Measurements from ENCODE around the gene NMNAT2. TPM values are rescaled to one million over a fixed set of nuclear protein-coding genes. Genes with fewer than 3 reads are reported as not detected.

NMNAT2 gene
- total RNA-seq, 4 donors from 2014 or later = 1.7 to 2.8 (median 2.4) TPM

DNA sequence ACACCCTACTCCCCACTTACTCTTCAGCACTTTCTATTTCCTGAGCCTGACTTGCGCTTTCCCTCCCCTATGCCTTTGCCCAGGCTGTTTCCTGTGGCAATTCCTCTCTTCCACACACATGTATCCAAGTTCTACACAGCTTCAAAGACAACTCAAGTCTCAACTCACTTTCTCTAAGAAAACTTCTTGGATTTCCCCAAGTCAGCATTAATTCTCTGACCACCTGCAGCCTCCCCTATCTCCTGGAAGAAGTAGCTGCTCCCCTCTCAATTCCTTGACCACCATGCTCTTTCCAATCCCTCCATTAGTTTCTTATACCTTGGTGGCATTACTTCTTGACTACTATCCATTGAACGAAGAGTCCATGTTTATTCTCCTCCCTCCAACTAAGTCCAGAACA lies 42.8 kb downstream of the NMNAT2 start:
- Histone ChIP-seq H3K27me3 (no peaks in the 10 kb centered on the region), H3K27ac (replicated peaks in 1 of 4) (no peak overlapping the region), H3K4me1 (no peaks in the 10 kb centered on the region), H3K4me3 (no peak overlapping the region), H3K36me3 (no peaks in the 10 kb centered on the region), H3K9me3 (no peaks in the 10 kb centered on the region)
- no peak for DNase-seq (ENCODE audit: extremely low spot score)
- 90% methylated on average over 2 of the region's 2 CpGs for WGBS
- TF ChIP-seq POLR2A (IDR thresholded peaks at IDR 0.05; ENCODE audit: low read depth) (no peak), POLR2AphosphoS5 (IDR thresholded peaks at IDR 0.05) (no peak), CTCF (IDR thresholded peaks at IDR 0.05) (no peak), EP300 (IDR thresholded peaks at IDR 0.05) (no peak)
- intact Hi-C loops (cut with DNase I) = no loop called here

GRCh38 chr1:183374825-183375224 lies 43.4 kb downstream of the NMNAT2 start:
- Histone ChIP-seq H3K27me3 (no peaks in the 10 kb centered on the region), H3K4me1 (no peaks in the 10 kb centered on the region), H3K27ac (replicated peaks in 1 of 4) (no peak overlapping the region), H3K4me3 (no peak overlapping the region), H3K36me3 (no peaks in the 10 kb centered on the region), H3K9me3 (no peaks in the 10 kb centered on the region)
- 87% methylated on average over 2 of the region's 2 CpGs for WGBS
- TF ChIP-seq POLR2AphosphoS5 (IDR thresholded peaks at IDR 0.05) (no peak), CTCF (IDR thresholded peaks at IDR 0.05) (no peak), EP300 (IDR thresholded peaks at IDR 0.05) (no peak), POLR2A (IDR thresholded peaks at IDR 0.05; ENCODE audit: low read depth) (no peak)
- no peak for DNase-seq (ENCODE audit: extremely low spot score)
- intact Hi-C loops (cut with DNase I) = no loop called here

DNA sequence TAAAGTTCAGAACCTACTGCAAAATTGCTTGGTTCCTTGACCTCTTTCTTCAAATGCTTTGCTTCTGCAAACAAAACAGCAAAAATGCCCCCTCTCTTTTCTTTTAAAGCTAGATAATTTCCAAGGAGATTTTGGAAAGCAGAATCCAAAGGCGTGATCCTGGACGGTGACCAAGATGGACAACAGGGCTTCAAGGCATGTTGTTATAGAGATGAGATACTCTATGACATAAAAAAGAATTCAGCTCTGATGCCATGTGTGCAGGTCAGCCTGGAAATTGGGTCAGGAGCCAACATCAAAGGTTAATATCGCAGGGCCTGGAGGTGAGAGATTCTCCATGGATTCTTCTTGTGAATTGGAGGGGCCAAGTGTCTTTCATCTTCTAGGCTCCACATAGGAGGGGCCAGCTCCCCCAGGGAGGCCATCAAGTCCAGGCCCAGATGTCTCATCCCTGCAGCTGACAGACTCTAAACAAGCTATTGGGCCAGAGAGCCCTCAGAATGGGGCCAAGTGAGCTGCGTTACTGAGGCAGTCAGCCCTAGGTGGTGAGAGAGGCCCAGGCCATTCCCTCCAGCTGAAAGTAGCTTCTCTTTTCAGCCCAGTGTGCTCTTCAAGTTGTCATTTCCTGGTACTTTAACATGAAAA lies 45.5 kb downstream of the NMNAT2 start:
- H3K27ac ChIP-seq (replicated peaks in 1 of 4) = no peak overlapping the region
- H3K9me3 ChIP-seq = no peaks in the 10 kb centered on the region
- H3K4me1 ChIP-seq = no peaks in the 10 kb centered on the region
- no peak overlapping the region for H3K4me3 ChIP-seq
- 76% methylated on average over 4 of the region's 4 CpGs for WGBS
- H3K36me3 ChIP-seq = no peaks in the 10 kb centered on the region
- TF ChIP-seq CTCF (IDR thresholded peaks at IDR 0.05) = no peak
- TF ChIP-seq POLR2AphosphoS5 (IDR thresholded peaks at IDR 0.05) = no peak
- no peak for TF ChIP-seq POLR2A (IDR thresholded peaks at IDR 0.05; ENCODE audit: low read depth)
- intact Hi-C loops (cut with DNase I) = no loop called here
- no peak for DNase-seq (ENCODE audit: extremely low spot score)
- H3K27me3 ChIP-seq = no peaks in the 10 kb centered on the region

GRCh38 chr1:183370399-183371058 lies 47.7 kb downstream of the NMNAT2 start:
- Histone ChIP-seq H3K27me3 (no peaks in the 10 kb centered on the region), H3K9me3 (no peaks in the 10 kb centered on the region), H3K36me3 (no peaks in the 10 kb centered on the region), H3K27ac (replicated peaks in 1 of 4) (no peak overlapping the region), H3K4me1 (no peaks in the 10 kb centered on the region), H3K4me3 (no peak overlapping the region)
- WGBS = 73% methylated on average over 8 of the region's 8 CpGs
- no peak for DNase-seq (ENCODE audit: extremely low spot score)
- intact Hi-C loops (cut with DNase I) = no loop called here
- TF ChIP-seq POLR2A (IDR thresholded peaks at IDR 0.05; ENCODE audit: low read depth) (no peak), POLR2AphosphoS5 (IDR thresholded peaks at IDR 0.05) (no peak), CTCF (IDR thresholded peaks at IDR 0.05) (no peak), EP300 (IDR thresholded peaks at IDR 0.05) (no peak)
